GM20000 (cell line): ENCODE data around the gene GART.
A peak's percentile ranks its signal among the peaks of the same experiment; 100 is the strongest.
"Not testable (repeated sequence)": the region's sequence is repeated elsewhere in the genome, so short reads cannot be mapped to it uniquely, and the experiment has no call there.

ENCODE experiments used
- DNase-seq: peaks from one replicate; pipeline ENCODE4 v3.0.0; 2012; ENCODE audit warnings: low spot score
- CTCF ChIP-seq: IDR thresholded peaks from 2 replicates; pipeline ENCODE4 v1.5.1; 2012; ENCODE audit warnings: mild to moderate bottlenecking, control low read depth; ENCODE audit errors: extremely low read depth, missing control alignments

The GART gene

GRCh38 chr21:33478935-33479678 lies 62.8 kb downstream of the GART start:
- peak; percentile 24 for TF ChIP-seq CTCF
- DNase-seq, result peak; percentile 76

- no peak for DNase-seq
- no peak for TF ChIP-seq CTCF
Measured at GRCh38 chr21:33478182-33478581, 63.7 kb downstream of the GART start.

- no peak for DNase-seq
- no peak for TF ChIP-seq CTCF
Measured at GRCh38 chr21:33477066-33477465, 64.9 kb downstream of the GART start.

GRCh38 chr21:33473344-33473743 lies 68.6 kb downstream of the GART start:
- no peak for TF ChIP-seq CTCF
- no peak for DNase-seq

- TF ChIP-seq CTCF, result no peak
- DNase-seq, result no peak
Measured at GRCh38 chr21:33470701-33471100, 71.2 kb downstream of the GART start.

GRCh38 chr21:33469183-33469582 lies 72.7 kb downstream of the GART start:
- DNase-seq, result not testable (repeated sequence)

- DNase-seq, result no peak
- no peak for TF ChIP-seq CTCF
Measured at GRCh38 chr21:33461538-33462250, 80.2 kb downstream of the GART start.
